ENCODE data around the gene SNAP47. TPM values are rescaled to one million over a fixed set of nuclear protein-coding genes. Genes with fewer than 3 reads are reported as not detected.

The SNAP47 gene
- total and polyA plus RNA-seq, 2 of the 4 experiments (the other 2 are of a cell fraction), result 39.4 to 72.9 TPM

GRCh38 chr1:227767401-227768124 is 32.3 kb downstream of the SNAP47 start:
- Histone ChIP-seq H2AK9ac (replicated peaks; ENCODE audit: low read depth, low read length, poor library complexity) (no peak overlapping the region), H3K9ac (ENCODE audit: low read depth, low read length) (no peak overlapping the region), H3K4me1 (ENCODE audit: control insufficient read depth, insufficient read depth, low read length) (peaks cover 12% of the 10 kb centered on the region), H2BK15ac (ENCODE audit: low read depth, low read length) (no peak overlapping the region), H3K4ac (ENCODE audit: low read depth, low read length) (no peak overlapping the region), H4K8ac (ENCODE audit: low read depth in 2 of 2, low read length in 2 of 2) (no peak overlapping the region), H2AK5ac (ENCODE audit: low read depth, low read length) (no peak overlapping the region), H2BK5ac (ENCODE audit: low read depth, low read length, poor library complexity, severe bottlenecking) (no peak overlapping the region), H3K79me1 (ENCODE audit: low read depth in 1 of 2, low read length in 2 of 2) (peaks cover 5 to 44% of the 10 kb centered on the region in 2 experiments; a peak in 3 of 4 replicates), H3K9me3 (ENCODE audit: control insufficient read depth, insufficient read depth, low read length) (no peaks in the 10 kb centered on the region), H2AFZ (replicated peaks; ENCODE audit: low read length, poor library complexity) (peak overlapping the region; percentile 67), H3K56ac (ENCODE audit: extremely low read depth, insufficient read depth, low read length) (no peak overlapping the region), H3K23ac (ENCODE audit: low read depth, low read length) (no peak overlapping the region), H4K91ac (ENCODE audit: insufficient read depth, low read depth, low read length) (no peak overlapping the region), H2BK120ac (ENCODE audit: low read depth, low read length) (no peak overlapping the region), H3K27me3 (ENCODE audit: control insufficient read depth, insufficient read depth, low read length) (no peaks in the 10 kb centered on the region), H3K9me1 (ENCODE audit: insufficient read depth, low read length) (peaks cover 9% of the 10 kb centered on the region), H3K27ac (ENCODE audit: insufficient read depth, low read length) (no peak overlapping the region), H3K4me3 (ENCODE audit: insufficient read depth, low read depth, low read length) (no peak overlapping the region), H2BK20ac (ENCODE audit: low read depth, low read length) (no peak overlapping the region), H3K4me2 (ENCODE audit: low read depth, low read length) (no peak overlapping the region), H3K18ac (ENCODE audit: low read depth, low read length) (no peak overlapping the region), H3K36me3 (ENCODE audit: control insufficient read depth, insufficient read depth, low read length) (peaks cover 28% of the 10 kb centered on the region), H4K5ac (ENCODE audit: low read depth, low read length) (no peak overlapping the region), H4K20me1 (ENCODE audit: insufficient read depth, low read length) (peaks cover 32% of the 10 kb centered on the region), H3K14ac (replicated peaks; ENCODE audit: low read depth, low read length) (no peak overlapping the region)
- no peak for DNase-seq
- intact Hi-C loops (cut with micrococcal nuclease), result no loop called here
- BruUV-seq (replicated peaks), result no TSS peak
- ATAC-seq (ENCODE audit: low read depth), result no peak
- WGBS, 2 experiments (ENCODE audit: extremely low coverage in 2 of 2, insufficient read length in 1 of 2), result 87% methylated on average over 3 of the region's 6 CpGs; no CpG with 5 or more reads in 1 of the 2 experiments
- ChIA-PET POLR2A (ENCODE audit: unreplicated experiment) (no interaction called here), CTCF (no interaction called here)
- TF ChIP-seq MAFK (IDR thresholded peaks at IDR 0.05; ENCODE audit: low read depth, low read length) (no peak), RAD21 (IDR thresholded peaks at IDR 0.05; ENCODE audit: low read length) (no peak), SMC3 (IDR thresholded peaks at IDR 0.05; ENCODE audit: low read depth, low read length) (no peak), MAZ (IDR thresholded peaks at IDR 0.05; ENCODE audit: borderline replicate concordance, low read depth, low read length) (no peak), CHD1 (IDR thresholded peaks at IDR 0.05; ENCODE audit: low read depth, low read length) (no peak), RFX5 (IDR thresholded peaks at IDR 0.05; ENCODE audit: low read depth, low read length) (no peak), FOS (IDR thresholded peaks at IDR 0.05; ENCODE audit: low read depth, low read length) (no peak), USF2 (IDR thresholded peaks at IDR 0.05; ENCODE audit: low read depth, low read length) (no peak), CTCF (conservative IDR thresholded peaks at IDR 0.05; ENCODE audit: low read depth, low read length) (no peak), POLR2A (IDR thresholded peaks at IDR 0.05; ENCODE audit: low read depth, low read length) (no peak), MXI1 (IDR thresholded peaks at IDR 0.05; ENCODE audit: borderline replicate concordance, low read depth, low read length) (no peak), BHLHE40 (IDR thresholded peaks at IDR 0.05; ENCODE audit: low read depth, low read length) (no peak)
- dilution Hi-C loops (cut with HindIII; ENCODE audit: low sequenced_read_pairs, unreplicated experiment), result no loop called here
- in situ Hi-C loops (cut with MboI; ENCODE audit: low sequenced_read_pairs), result loop anchor here (10.0 kb wide), 1 partner anchor 317 kb away; the partner anchor contains the start of gene ARF1

Data from IMR-90 (cell line).